Ishikawa (cell line): ENCODE results near the gene C14orf180.

ENCODE experiments used
- CEBPB ChIP-seq: IDR thresholded peaks from 2 replicates; pipeline ENCODE4 v1.6.1; 2012
- CREB1 ChIP-seq: IDR thresholded peaks from 2 replicates; pipeline ENCODE4 v1.6.1; 2012; ENCODE audit warnings: low read depth
- EP300 ChIP-seq: IDR thresholded peaks from 2 replicates; pipeline ENCODE4 v1.6.1; 2012; ENCODE audit warnings: borderline replicate concordance
- FOXM1 ChIP-seq: IDR thresholded peaks from 2 replicates; pipeline ENCODE4 v1.6.1; 2012; ENCODE audit warnings: low read depth, borderline replicate concordance
- RAD21 ChIP-seq: IDR thresholded peaks from 2 replicates; pipeline ENCODE4 v1.6.1; 2012; ENCODE audit warnings: low read depth
- ZBTB7A ChIP-seq: IDR thresholded peaks from 2 replicates; pipeline ENCODE4 v1.6.1; 2012; ENCODE audit warnings: low read depth
- TF ChIP-seq, protein P1 (sequence below): IDR thresholded peaks from 2 replicates; pipeline ENCODE4 v1.6.1; 2012

DNA sequence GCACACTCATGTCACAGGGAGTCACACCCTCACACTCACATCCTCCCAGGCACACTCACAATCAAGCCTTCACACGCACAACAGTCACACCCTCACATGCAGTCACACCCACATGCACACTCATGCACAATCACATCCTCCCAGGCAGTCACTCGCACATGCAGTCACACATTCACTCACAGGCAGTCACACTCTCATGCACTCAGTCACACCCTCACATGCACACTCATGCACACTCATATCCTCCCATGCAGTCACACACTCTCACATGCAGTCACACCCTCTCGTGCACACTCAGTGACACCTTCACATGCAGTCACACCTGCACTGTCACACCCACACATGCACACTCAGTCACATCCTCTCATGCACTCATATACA lies 12.7 kb downstream of the C14orf180 start:
- TF ChIP-seq EP300 (no peak), RAD21 (no peak), CREB1 (no peak), FOXM1 (no peak), CEBPB (no peak), ZBTB7A (no peak)
- TF ChIP-seq, protein P1, sequence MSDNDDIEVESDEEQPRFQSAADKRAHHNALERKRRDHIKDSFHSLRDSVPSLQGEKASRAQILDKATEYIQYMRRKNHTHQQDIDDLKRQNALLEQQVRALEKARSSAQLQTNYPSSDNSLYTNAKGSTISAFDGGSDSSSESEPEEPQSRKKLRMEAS: no peak
